Measurements from ENCODE around the gene KIN.
"Not testable (repeated sequence)": the region's sequence is repeated elsewhere in the genome, so short reads cannot be mapped to it uniquely, and the experiment has no call there.

Gene KIN

DNA sequence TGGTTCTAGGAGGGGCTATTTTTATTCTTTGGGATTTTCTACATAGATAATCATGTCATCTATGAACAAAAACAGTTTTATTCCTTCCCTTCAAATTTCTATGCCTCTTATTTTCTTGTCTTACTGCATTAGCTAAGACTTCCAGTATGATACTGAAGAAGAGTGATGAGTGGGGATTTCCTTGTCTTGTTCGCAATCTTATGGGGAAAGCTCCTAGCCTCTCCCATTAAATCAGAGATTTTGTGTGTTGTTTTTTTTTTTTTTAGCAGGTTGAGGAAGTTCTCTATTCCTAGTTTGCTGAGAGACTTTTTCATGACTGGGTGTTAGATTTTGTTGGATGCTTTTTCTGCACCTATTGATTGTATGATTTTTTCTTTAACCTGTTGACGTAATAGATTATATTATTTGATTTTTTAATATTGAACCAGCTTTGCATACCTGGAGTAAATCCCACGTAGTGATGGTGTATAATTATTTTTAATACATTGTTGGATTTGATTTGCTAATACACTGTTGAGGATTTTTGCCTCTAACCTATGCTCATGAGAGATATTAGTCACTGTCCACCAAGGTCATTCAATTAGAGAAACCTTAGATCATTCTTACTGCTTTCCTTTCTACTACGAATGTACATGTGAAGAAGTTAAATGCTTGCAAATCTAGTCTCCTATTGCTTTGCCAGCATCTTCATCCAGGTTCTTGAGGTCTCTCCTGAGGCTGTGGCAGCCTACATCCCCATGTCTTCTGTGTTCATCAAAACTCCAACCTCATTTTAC is 6.6 kb upstream of the KIN start:
- DNase-seq (ENCODE audit: low spot score), result no peak

DNA sequence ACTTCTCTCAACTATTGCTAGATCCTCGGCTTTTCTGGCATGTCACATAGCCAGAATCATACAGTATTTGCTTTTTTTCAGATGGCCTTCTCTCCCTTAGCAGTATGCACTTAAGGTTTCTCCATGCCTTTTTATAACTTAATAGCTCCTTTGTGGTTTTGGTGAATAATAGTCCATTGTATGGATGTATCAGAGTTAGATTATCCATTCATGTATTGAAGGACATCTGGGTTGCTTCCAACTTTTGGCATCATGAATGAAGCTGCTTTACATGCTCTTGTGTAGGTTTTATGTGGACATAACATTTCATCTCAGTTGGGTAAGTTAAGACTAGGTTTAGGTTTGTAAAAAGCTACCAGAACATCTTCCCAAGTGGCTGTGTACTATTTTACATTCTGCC is 4.7 kb upstream of the KIN start:
- DNase-seq (ENCODE audit: low spot score), result no peak

DNA sequence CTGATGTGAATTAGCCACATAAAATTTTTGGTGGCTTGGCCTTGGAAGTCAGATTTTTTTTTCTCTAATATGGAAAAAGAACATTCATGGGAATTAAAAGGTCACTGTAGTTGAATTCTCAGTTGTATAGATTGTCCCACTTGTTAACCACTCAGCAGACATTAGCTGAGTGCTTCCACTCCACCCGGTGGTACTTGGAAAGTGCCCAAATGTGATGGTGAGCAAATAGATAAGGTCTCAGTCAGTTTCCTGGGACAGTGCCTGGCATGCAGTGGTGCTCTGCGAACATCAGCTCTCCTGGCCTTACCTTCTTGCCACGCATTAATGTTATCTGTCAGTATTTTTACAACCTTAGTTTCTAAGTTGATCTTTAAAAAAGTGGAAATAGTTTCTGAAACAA is 1.6 kb upstream of the KIN start:
- peak; percentile 20 for DNase-seq (ENCODE audit: low spot score)

DNA sequence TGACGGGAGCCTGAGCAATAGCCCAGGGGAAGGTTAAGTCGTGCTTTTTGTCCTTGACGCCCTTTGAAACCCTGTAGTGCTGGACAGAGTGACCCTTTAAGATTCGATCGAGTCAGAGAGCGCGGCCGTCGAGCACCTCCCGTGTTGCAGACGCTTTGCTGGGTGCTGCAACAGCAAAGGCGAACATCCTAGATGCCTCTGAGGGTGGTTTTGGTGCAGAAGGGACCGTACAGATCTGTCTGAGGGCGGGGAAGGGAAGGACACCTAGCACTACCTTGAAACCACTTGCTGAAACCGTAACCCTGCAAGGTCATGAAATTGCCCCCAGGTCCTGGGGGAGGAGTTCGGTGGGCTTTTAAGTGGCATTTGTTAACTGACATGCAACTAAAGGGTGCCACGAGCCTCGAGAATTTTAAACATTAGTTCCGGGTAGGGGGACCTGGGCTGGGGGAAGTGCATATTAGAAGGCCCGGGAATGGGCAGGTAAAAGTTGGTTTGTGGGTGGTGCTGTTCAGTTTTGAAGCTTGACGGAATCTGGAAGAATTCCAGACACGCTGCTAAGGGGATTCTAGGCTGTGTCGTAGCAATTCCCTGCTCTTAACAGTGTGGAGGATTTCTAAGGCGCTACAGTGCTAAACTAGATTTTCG is 970 bp upstream of the KIN start:
- DNase-seq (ENCODE audit: low spot score), result peak; percentile 14

DNA sequence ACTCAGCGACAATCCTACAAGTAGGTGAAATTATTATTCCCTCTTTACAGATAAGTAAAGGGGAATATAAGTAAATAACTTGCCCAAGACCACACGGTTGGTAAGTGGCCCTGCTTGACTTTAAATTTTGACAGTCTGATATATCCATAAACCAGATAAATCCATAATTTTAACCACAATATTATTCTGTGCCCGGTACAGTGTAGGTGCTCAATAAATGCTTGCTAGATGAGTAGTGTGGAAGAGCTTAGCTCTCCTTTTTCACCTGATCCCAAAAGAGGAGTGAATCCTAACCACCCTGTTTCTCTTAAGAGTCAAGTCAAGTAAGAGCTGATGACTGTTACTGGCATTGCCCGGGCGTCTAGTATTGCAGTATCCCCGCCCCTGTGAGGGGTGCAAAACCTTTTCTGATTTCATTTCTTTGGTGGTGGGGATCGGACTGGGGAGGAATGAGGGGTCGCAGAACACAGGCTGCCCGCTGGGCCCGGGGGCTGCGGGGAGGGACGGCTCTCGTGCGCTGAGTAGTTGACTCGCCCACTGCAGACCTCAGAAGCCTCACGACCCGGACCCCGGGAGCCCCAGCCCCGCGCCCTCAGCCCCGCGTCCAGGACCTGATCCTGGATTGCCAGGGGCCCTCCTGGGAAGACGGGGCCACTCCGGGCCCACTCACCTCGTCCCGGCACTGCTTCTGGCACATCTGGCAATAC is 490 bp downstream of the KIN start:
- peak; percentile 8 for DNase-seq (ENCODE audit: low spot score)

DNA sequence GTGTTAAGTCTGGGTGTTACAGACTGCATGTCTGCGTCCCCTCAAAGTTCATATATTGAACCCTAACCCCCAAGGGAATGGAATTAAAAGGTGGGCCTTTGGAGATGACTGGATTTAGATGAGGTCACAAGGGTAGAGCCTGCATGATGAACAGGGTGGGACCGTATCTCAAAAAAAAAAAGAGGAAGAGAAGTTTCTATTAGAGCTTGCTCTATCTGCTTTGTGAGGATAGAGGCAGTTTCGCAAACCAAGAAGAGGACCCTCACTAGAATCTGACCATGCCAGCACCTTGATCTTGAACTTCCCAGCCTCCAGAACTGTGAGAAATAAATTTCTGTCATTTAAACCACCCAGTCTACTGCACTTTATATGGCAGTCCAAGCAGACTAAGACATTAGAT is 1.4 kb downstream of the KIN start:
- no peak for DNase-seq (ENCODE audit: low spot score)

DNA sequence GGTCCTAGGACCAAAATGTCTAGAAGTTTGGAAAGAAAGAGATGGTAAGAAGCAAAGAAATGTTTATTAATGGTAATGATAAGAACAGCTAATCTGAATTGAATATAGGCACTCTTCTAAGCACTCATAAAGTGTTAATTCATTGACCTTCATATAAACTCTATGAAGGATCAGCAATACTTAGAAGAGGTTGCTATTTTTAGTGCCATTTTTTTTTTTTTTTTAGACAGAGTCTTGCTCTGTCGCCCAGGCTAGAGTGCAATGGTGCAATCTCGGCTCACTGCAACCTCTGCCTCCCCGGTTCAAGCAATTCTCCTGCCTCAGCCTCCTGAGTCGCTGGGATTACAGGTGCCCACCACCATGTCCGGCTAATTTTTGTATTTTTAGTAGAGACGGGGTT is 5.6 kb downstream of the KIN start:
- not testable (repeated sequence) for DNase-seq (ENCODE audit: low spot score)

DNA sequence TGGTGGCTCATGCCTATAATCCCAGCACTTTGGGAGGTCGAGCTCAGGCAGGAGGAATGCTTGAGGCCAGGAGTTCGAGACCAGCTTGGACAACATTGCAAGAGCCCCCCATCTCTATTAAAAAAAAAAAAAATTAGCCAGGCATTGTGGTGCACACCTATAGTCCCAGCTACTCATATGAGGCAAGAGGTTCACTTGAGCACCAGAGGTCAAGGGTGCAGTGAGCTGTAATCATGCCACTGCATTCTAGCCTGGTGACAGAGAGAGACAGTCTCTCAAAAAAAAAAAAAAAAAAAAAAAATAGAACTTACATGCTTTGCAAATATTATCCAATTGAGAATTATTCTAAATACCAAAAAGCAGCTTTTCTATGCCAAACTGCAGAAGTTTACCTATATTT is 11.0 kb downstream of the KIN start:
- DNase-seq (ENCODE audit: low spot score), result no peak

DNA sequence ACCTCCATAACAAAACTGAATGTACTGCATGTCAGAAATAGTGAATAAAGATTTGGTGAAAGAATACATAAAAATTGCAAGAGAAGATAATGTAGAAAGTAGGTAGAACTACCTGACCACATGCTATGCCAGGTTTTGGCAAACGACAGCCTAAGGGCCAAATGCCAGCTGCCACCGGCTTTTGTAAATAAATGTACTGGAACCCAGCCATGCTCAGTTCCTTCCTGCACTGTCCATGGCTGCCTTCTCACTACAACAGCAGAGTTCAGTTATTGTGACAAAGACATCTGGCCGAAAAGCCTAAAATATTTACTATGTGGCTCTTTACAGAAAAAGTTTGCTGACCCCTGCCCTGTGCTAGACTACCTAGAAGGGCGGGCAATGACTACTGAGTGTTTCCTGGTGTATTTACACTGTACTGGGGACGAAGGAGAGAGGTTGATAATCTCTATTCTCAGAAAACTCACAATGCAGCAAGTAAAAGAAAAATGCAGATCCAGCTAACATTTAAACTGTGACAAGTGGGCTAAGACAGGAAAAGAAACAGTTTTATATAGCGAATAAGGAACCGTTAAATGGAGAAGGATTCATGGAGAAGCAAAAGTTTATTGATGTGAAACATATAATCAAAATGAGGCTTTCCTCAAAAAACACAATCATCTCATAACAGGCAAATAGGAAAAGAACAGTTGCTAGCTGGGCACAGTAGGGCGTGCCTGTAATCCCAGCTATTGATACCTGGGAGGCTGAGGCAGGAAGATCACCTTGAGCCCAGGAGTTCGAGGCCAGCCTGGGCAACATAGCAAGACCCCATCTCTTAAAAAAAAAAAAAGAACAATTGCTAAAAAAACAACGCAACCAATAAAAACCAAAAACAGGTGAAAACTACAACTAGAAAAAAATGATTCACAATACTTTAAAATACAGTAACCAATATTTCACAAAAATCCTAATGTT is 13.7 kb downstream of the KIN start:
- DNase-seq (ENCODE audit: low spot score), result no peak

DNA sequence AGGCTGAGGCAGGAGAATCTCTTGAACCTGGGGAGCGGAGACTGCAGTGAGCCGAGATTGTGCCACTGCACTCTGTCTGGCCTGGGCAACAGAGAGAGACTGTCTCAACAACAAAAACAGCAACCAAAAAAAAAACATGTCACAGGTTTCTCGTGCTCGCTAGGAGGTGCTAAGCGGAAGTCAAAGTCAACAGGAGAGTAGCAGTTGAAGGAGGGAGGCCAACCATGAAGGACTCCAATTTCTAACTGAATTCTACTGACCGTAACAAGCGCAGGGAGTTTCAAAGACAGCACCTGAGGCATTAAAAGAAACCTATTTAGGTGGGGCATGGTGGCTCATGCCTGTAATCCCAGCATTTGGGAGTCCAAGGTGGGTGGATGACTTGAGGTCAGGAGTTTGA is 19.4 kb downstream of the KIN start:
- no peak for DNase-seq (ENCODE audit: low spot score)

DNA sequence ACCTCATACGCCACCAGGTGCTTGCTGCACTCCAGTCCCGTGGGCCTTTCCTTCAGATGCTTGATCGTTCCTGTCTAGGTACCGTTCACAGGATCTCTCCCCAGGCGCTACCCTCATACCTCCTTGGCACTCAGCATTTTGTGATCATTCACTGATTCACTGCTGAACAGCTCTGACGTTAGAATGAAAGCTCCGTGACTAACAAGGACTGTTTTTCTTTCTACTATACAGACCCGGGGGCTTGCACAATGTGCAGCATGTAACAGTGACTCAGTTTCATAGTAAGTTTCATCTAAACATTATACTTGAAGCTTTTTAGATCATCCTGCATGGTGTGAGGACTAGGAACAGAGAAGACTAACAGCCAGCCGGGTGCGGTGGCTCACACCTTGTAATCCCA is 20.6 kb downstream of the KIN start:
- no peak for DNase-seq (ENCODE audit: low spot score)

DNA sequence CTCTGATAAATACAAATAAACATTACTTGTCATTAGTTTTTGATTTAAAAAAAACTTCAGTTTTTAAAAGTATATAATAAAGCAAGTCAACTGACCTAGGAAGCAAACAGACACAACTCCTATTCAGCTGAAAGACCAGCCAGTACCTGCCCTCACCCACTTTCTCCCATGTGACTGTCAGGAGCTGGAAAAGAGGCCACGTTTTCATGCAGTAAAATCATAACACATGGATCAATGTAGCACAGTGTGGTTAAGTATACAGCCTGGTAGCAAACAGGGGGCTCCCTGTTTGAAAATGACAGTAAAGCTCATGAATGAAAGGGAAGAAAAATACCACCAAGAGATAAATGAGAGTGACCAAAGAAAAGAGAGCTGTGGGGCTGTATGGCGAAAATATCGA is 21.6 kb downstream of the KIN start:
- DNase-seq (ENCODE audit: low spot score), result no peak

DNA sequence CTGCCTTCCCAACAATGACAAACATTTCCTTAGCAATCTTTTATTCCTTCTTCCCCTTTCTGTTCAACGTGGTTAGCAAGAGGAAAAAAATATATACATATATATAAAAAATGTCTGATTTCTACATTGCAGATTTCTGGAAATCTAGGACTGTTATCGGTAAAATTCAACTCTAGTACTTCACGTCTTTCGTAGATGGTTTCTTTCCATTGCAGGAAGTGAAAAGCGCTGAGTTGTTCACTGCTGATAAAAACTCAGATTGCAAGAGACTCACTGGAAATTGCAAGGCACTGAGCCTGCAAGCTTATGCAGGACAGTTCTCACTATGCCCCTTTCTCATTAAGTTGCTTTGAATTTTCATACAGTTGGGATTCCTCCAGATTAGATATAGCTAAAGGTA is 23.9 kb downstream of the KIN start:
- no peak for DNase-seq (ENCODE audit: low spot score)

DNA sequence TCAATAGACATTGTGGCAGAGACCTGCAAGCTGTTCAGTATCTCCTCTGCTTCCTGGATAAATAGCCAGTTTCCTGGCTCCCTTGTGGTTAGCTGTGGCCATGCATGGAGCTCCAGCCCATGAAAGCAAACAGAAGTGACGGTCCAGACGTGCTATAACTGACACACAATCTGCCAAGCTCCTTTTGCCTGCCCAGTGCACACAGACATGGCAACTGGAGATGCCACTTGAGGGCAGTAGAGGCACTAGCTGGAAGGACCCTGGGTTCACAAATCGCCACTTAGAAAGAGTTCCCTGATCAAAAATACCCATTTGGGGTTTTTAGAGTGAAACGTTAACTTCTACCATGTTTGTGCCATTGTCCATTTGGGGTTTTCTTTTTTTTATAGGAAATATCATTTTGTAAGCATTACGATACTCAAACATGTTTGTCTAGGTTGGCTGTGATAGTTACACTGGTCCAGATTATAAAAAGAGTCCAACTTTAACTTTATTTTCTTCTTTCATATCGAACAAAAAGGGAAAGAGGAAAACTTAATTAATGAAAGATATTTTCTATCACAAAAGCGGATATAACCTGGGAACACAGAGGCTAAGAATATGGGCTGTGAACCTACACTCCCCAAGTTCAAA is 31.3 kb downstream of the KIN start:
- no peak for DNase-seq (ENCODE audit: low spot score)

DNA sequence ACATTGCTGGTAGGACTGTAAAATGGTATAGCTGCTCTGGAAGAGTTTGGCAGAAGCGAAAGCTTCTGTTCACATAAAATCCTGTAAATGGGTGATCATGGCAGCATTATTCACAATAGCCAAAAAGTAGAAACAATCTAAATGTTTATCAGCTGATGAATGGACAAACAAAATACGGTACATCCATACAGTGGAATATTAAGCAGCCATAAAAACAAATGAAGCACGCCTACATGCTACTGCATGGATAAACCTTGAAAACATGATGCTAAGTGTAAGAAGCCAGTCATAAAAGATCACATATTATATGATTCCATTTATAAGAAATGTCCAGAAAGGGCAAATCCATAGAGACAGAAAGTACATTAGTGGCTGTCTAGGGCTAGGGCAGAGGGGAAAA is 32.7 kb downstream of the KIN start:
- no peak for DNase-seq (ENCODE audit: low spot score)

DNA sequence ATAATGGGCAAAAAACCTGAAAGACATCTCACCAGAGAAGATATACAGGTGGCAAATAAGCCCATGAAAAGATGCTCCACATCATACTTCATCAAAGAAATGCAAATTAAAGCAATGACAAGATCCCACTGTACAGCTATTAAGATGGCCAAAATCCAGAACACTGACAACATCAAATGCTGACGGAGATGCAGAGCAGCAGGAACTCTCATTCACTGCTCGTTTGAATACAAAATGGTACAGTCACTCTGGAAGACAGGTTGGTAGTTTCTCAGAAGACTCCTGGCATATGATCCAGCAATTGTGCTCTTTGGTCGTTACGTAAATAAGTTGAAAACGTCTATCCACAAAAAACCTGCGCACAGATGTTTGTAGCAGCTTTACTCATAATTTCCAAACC is 35.5 kb downstream of the KIN start:
- DNase-seq (ENCODE audit: low spot score), result no peak

DNA sequence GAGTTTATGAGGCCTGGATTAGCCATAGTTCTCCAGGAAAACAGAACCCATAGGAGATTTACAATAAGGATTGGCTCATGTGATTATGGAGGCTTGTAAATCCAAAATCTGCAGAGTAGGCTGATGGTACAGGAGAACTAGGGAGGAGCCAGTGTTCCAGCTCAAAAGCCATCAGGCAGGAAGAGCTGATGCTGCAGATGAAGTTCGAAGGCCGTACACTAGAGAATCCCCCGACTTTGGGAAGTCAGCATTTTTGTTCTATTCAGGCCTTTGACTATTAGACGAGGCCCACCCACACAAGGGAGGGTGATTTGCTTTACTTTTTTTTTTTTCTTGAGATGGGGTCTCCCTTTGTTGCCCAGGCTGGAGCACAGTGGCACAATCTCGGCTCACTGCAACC is 37.6 kb downstream of the KIN start:
- DNase-seq (ENCODE audit: low spot score), result no peak

DNA sequence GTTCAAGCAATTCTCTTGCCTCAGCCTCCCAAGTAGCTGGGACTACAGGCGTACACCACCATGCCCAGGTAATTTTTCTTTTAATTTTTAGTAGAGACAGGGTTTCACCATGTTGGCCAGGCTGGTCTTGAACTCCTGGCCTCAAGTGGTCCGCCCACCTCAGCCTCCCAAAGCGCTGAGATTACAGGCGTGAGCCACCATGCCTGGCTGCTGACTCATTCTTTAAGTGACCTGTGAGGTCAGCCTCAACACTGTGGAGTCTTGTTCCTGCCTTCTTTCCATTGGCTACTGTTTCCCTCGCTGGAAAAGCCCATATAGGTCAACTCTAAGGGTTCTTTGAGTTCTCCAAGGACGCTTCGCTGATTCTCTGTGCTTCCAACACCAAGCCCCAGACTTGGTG is 39.2 kb downstream of the KIN start:
- not testable (repeated sequence) for DNase-seq (ENCODE audit: low spot score)

DNA sequence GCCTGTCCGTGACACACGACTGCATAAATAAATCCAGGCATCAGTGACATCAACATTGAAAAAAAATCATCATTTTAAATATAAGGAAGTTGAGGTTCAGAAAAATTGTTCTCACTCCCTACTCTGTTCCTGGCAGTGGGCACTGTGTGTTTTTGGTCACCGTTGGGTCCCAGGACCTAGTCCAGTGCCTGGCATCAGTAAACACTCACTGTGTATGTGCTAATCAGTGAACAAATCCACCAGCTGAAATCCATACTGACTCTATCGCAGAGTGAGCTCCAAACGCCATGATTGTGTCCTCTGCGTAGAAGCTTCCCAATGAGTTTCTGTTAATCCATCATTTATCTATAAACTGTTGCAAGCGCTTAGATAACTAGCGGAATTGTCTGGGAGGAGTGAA is 43.5 kb downstream of the KIN start:
- DNase-seq (ENCODE audit: low spot score), result no peak

DNA sequence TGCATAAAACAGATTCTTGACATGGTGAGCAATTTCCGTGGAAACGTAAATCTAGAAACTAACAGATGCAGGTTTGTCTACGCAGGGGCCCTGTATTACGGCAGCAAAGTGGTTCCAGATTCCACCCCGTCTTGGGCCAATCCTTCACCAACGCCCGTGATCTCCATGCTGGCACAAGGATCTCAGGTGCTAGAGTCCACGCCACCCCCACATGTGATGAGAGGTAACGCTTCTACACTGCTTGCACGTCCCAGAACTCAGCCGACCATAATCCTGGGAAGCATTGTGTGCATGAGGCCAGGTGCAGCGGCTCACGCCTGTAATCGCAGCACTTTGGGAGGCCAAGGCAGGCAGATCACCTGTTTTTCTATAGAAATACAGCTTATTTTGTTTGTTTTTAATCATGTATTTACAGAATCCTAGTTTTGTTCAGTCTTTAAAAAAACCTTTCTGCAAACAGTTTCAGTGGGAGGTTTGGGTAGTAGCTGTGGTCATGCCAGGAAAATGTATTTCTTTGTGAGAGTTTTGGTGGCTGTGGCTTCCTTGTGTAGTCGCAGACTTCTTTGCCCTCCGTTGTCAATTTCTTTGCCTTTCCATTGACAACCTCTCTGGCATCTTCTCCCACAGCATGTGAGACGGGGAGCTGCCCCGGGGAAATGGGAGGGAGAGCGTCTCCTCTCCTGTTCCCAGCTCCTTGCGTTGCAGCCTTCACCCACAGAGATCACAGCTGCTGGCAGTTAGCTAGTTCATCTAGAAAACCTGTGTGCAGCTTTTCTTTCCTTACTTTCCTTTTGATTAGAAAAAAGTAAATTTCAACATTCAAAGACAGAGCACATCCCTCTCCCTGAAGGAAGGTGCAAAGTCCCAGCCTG is 49.0 kb downstream of the KIN start:
- DNase-seq (ENCODE audit: low spot score), result no peak

DNA sequence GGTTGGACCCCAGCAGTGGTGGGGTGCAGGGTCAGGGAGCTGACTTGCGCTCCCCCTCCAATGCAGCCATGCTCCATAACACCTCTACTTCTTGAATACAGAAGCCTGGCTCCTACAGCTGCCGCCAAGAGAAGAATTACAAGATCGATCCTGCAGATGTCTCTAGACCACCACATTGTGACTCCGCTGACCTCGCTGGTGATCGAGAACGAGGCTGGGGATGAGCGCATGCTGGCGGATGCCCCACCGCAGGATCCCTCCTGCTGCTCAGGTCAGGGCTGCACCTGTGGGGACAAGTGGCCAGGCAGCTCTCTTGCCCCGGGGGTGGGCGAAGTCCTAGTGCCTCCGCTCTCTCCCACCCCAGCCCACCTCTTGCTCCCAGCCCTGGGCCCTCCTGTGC is 53.0 kb downstream of the KIN start:
- no peak for DNase-seq (ENCODE audit: low spot score)
